Prostate gland (tissue), 2 donors: ENCODE data around the gene SUMO2.

Source experiments
- POLR2AphosphoS5 ChIP-seq: sonication (generic); formaldehyde crosslinking; IDR thresholded peaks from one replicate; pipeline ENCODE4 v1.6.1; 2017; ENCODE audit warnings: antibody characterized with exemption
- TF ChIP-seq, protein P1 (sequence below), 4 experiments: fragments of 200-600 bp in 2 of 4; fragments of 450-650 bp in 2 of 4; sonication (generic) in 2 of 4; IDR thresholded peaks; 1 replicate in 3 of 4; 2 replicates in 1 of 4; pipeline ENCODE4 v1.5.1; 2016 to 2019; ENCODE audit warnings: antibody characterized with exemption in 4 of 4, mild to moderate bottlenecking in 2 of 4, moderate library complexity in 2 of 4

DNA sequence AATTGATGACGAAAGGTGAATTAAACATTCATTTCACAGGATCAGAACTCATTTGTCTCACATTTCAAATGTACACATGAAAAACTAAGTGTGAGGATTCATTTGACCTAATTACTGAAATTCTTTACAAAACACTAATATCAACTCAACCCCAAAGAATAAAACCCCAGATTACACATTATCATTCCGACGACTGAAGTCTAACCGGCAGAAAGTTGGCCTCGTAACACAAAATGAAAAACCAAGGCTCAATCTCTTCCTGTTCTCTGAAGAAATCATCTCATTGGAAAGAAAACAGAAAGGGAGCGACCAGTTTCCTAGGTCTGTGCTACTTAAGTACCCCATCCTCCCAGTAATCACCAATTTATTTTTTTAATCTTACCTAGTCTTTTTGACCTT, 30.2 kb downstream of the SUMO2 start:
- TF ChIP-seq, protein P1, sequence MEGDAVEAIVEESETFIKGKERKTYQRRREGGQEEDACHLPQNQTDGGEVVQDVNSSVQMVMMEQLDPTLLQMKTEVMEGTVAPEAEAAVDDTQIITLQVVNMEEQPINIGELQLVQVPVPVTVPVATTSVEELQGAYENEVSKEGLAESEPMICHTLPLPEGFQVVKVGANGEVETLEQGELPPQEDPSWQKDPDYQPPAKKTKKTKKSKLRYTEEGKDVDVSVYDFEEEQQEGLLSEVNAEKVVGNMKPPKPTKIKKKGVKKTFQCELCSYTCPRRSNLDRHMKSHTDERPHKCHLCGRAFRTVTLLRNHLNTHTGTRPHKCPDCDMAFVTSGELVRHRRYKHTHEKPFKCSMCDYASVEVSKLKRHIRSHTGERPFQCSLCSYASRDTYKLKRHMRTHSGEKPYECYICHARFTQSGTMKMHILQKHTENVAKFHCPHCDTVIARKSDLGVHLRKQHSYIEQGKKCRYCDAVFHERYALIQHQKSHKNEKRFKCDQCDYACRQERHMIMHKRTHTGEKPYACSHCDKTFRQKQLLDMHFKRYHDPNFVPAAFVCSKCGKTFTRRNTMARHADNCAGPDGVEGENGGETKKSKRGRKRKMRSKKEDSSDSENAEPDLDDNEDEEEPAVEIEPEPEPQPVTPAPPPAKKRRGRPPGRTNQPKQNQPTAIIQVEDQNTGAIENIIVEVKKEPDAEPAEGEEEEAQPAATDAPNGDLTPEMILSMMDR (IDR thresholded peaks at IDR 0.05), result no peak
- TF ChIP-seq POLR2AphosphoS5, result no peak
